GM12892 (cell line): ENCODE data around the gene CLEC17A.

Experiments used
- POLR2A ChIP-seq: IDR thresholded peaks from 2 replicates; pipeline ENCODE4 v1.6.1; 2011; ENCODE audit warnings: low read depth, low read length, control low read depth
- POLR2AphosphoS5 ChIP-seq: IDR thresholded peaks from 2 replicates; pipeline ENCODE4 v1.6.1; 2011; ENCODE audit warnings: low read depth, low read length, control low read depth
- TAF1 ChIP-seq: IDR thresholded peaks from 2 replicates; pipeline ENCODE4 v1.6.1; 2011; ENCODE audit warnings: low read depth, mild to moderate bottlenecking, control low read depth, low read length, borderline replicate concordance

DNA sequence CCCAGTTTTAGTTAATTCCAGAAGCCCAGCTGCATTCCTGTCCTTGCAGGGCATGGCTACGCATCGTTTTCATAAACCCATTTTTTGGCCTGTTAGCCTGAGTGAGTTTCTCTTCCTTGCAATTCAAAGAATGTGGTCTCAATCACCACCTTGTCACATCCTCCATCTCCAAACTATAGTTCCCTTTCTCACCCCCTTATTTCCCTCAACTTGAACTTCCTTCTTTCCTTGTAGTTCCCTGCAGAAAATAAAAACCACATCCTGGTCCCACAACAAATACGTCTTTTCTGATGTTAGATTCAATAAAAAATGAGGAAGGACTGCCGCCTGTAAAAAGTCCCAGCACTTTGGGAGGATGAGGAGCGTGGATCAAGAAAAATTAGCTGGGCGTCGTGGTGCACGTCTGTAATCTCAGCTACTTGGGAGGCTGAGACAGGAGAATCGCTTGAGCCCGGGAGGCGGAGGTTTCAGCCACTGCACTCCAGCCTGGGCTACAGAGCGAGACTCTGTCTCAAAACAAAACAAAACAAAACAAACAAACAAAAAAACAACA lies 78.6 kb downstream of the CLEC17A start:
- TF ChIP-seq POLR2AphosphoS5 (no peak), POLR2A (no peak), TAF1 (no peak)
